Right cardiac atrium (tissue), 5 donors: ENCODE data around the gene ECT2L. TPM values are rescaled to one million over a fixed set of nuclear protein-coding genes. Genes with fewer than 3 reads are reported as not detected.

Experiments
- ATAC-seq, 2 donors: fragments of 200-7000 bp; cut with Tn5 transposase; one replicate each; pipeline versions ENCODE4 v1.8.0 to v1.9.1; 2020; ENCODE audit warnings: moderate library complexity in 2 of 2, mild to moderate bottlenecking in 1 of 2
- DNase-seq, 3 donors: peaks; one replicate each; pipeline ENCODE4 v3.0.0-alpha.2; 2020
- H3K27ac ChIP-seq: one replicate; pipeline ENCODE4 v1.5.1; 2013; ENCODE audit warnings: mild to moderate bottlenecking, low read length, control low read depth, moderate library complexity
- H3K27me3 ChIP-seq: one replicate; pipeline ENCODE4 v1.6.1; 2013; ENCODE audit not compliant: control insufficient read depth, insufficient read depth
- H3K4me1 ChIP-seq: one replicate; pipeline ENCODE4 v1.6.1; 2013; ENCODE audit warnings: low read length; ENCODE audit not compliant: control insufficient read depth, insufficient read depth
- H3K4me3 ChIP-seq: one replicate; pipeline ENCODE4 v1.5.1; 2013; ENCODE audit warnings: low read length, control low read depth
- H3K9me3 ChIP-seq: one replicate; pipeline ENCODE4 v1.6.1; 2013; ENCODE audit warnings: low read length; ENCODE audit not compliant: control insufficient read depth
- WGBS: extraction: QIAGEN DNeasy Blood & Tissue Kit; methylation state at CpG from one replicate; pipeline ENCODE4 v1.1.7; 2013; 5-methylcytosine and 5-hydroxymethylcytosine counted together
- intact Hi-C, 4 donors: fragments of 100-400 bp; cut with DNase I; formaldehyde crosslinking; loops; one replicate each; pipeline versions ENCODE4 v1.11.0 to v1.14.0; 2022 to 2023
- polyA plus RNA-seq: library from polyadenylated mRNA; stranded (reverse); fragments of 200-250 nt; gene quantifications from one replicate; pipeline ENCODE4 v1.2.3, GENCODE V29; 2013
- total RNA-seq, 4 donors: library from RNA; stranded (reverse); fragmentation: NEBNext Ultra II Directional; extraction: Animal tissue kit (Norgen Biotek cat#: 25700); gene quantifications; one replicate each; pipeline ENCODE4 v1.2.1, GENCODE V29; 2021
- donor health status: healthy with polysubstance abuse.
- donor health status: DM: no; HTN: yes; CAD: no.
- donor health status: DM: no; HTN: no; CAD: no.
- donor health status: DM: no; HTN: yes; CAD: no; lungs with severe emphysema.
- donor health status: DM: yes; HTN: yes; CAD: no.

Gene ECT2L
- total and polyA plus RNA-seq, 5 donors = 0.23 to 2.8 (median 0.43) TPM

DNA sequence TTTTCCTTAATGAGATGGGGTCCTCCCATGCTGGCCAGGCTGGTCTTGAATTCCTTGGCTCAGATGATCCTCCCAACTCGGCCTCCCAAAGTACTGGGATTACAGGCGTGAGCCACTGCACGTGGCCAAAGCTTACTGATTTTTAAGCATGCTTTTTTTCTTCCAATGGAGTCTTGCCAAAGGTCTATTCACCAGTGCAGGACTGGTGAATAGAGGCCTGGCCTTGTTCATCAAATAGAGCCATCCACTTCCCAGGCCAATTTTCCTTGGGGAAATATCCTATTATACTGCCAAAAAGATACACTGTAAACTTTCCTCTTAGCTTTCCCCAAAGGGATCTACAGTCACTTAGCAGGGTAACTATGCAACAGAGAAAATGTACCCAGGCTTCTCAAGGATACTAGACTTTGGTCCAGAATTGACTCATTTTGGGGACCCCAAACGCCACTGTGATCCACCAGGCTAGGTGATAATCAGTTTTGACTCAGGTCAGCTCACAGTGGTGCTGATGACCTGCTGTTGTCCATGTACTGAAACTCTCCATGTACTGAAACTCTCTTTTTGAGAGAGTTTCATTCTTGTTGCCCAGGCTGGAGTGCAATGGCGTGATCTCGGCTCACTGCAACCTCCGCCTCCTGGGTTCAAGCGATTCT, 100.3 kb downstream of the ECT2L start:
- DNase-seq (no peak), ATAC-seq (peak in 1 of 2 donors; percentile 64)
- Histone ChIP-seq H3K4me1 (no peaks in the 10 kb centered on the region), H3K27ac (no peak overlapping the region), H3K9me3 (no peaks in the 10 kb centered on the region), H3K4me3 (no peak overlapping the region), H3K27me3 (no peaks in the 10 kb centered on the region)
- 81% methylated on average over 8 of the region's 8 CpGs for WGBS
- intact Hi-C loops = no loop called here

DNA sequence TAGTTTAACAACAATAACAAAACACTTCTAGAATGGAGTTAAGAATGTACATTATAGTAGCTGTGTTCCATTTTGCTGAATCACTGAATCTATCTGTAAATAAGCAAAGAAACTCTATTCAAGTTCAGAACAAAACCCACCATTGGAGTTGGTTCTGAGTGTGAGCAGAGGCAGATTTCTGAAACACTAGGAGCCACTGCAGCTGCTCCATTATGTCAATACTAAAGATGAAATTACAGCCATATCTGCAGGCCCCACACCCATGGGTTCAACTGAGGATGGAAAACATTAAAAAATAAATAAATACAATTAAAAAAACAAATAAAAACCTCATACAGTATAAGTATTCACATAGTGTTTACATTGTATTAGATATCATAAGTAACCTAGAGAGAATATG, 101.1 kb downstream of the ECT2L start:
- intact Hi-C loops = no loop called here
- ATAC-seq = no peak
- Histone ChIP-seq H3K27me3 (no peaks in the 10 kb centered on the region), H3K27ac (no peak overlapping the region), H3K4me1 (no peaks in the 10 kb centered on the region), H3K9me3 (no peaks in the 10 kb centered on the region), H3K4me3 (no peak overlapping the region)
- DNase-seq = no peak

DNA sequence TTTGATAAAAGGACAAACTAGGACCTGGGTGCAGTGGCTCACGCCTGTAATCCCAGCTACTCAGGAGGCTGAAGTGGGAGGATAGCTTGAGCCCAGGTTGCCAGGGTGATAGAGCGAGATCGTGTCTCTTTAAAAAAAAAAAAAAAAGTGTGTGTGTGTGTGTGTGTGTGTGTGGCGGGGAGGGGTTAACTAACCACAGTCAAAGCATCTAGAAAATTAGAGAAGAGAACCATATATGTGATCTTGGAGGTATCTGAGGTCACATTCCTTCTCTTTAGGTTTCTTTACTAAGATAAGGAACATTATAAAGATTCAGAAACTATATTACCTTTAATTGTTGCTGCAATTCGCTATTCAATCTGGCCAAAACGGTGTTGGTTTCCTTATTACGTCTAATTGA, 111.3 kb downstream of the ECT2L start:
- Histone ChIP-seq H3K4me1 (no peaks in the 10 kb centered on the region), H3K27me3 (no peaks in the 10 kb centered on the region), H3K27ac (no peak overlapping the region), H3K4me3 (no peak overlapping the region), H3K9me3 (no peaks in the 10 kb centered on the region)
- ATAC-seq (no peak), DNase-seq (no peak)
- 83% methylated on average over 7 of the region's 7 CpGs for WGBS
- intact Hi-C loops = no loop called here

DNA sequence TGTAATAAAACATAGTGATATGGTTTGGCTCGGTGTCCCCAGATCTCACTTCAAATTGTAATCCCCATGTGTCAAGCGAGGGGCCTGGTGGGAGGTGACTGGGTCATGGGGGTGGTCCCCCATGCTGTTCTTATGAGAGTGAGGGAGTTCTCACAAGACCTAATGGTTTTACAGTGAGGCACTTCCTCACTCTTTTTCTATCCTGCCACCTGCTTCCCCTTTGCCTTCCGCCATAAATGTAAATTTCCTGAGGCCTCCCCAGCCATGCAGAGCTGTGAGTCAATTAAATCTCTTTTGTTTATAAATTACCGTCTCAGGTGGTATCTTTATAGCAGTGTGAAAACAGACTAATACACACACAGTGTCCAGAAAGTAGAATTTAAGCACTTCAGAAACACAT, 113.6 kb downstream of the ECT2L start:
- intact Hi-C loops = no loop called here
- no peak overlapping the region for H3K27ac ChIP-seq

DNA sequence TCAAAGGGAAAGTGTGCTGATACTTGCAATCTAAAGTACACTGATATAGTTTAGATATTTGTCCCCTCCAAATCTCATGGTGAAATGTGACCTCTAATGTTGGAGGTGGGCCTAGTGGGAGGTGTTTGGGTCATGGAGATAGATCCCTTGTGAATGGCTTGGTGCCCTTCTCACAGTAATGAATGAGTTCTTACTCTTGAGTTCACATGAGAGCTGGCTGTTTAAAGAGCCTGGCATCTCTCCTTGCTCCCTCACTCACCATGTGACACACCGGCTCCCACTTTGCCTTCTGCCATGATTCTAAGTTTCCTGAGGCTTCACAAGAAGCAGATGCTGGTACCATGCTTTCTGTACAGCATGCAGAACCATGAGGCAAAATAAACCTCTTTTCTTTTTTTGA, 114.1 kb downstream of the ECT2L start:
- Histone ChIP-seq H3K9me3 (no peaks in the 10 kb centered on the region), H3K27me3 (no peaks in the 10 kb centered on the region), H3K4me3 (no peak overlapping the region), H3K27ac (peak overlapping the region; percentile 6), H3K4me1 (no peaks in the 10 kb centered on the region)
- DNase-seq (no peak), ATAC-seq (peak; percentile 54 to 74)
- intact Hi-C loops = no loop called here
- WGBS = 72% methylated on average over 1 of the region's 1 CpG

More for the DNA sequence above, 113.6 kb downstream of the ECT2L start:
- H3K9me3 ChIP-seq = no peaks in the 10 kb centered on the region
- no peaks in the 10 kb centered on the region for H3K4me1 ChIP-seq
- no peak for ATAC-seq
- no peaks in the 10 kb centered on the region for H3K27me3 ChIP-seq
- WGBS = 73% methylated on average over 4 of the region's 4 CpGs
- no peak for DNase-seq
- H3K4me3 ChIP-seq = no peak overlapping the region

DNA sequence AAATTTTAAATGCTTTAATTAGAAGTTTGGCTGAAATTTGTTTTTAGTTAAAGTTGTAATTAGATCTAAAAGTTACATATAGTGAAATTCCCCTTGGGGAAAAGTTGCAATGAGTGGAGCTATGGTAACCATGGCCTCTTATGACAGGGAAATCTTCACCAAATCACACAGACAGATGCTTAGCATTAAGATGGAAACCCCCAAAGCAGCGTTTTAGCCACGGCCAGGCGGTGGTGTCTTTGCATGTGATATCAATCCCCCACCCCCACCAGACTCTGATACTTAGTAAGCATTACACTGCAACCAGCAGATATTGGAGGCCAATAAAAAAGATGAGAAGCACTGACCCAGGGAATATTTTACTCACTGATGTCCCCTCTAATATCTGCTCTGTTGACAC, 116.4 kb downstream of the ECT2L start:
- intact Hi-C loops = no loop called here
- WGBS = 63% methylated on average over 3 of the region's 3 CpGs
- H3K4me3 ChIP-seq = no peak overlapping the region

DNA sequence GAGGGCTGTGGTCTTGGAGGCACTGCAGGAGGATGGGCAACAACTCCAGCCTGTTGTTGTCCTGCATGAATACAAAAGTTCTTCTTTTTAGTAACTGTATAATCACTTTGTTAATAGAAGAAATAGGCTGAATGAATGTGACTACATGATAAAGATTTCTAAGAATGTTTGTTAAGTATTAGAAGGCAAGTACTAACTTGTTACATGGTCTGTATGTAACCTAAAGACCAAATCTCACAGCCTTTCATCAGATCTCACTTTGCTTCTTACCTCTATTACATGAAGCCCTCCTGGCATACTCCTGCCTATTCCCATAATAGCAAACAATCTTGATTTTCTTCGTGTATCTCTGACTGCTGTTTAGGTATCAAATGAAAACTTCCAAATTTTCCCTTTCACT, 118.8 kb downstream of the ECT2L start:
- no peaks in the 10 kb centered on the region for H3K9me3 ChIP-seq
- no peak overlapping the region for H3K4me3 ChIP-seq
- intact Hi-C loops = no loop called here
- H3K27me3 ChIP-seq = no peaks in the 10 kb centered on the region
- no peak for DNase-seq
- no peak overlapping the region for H3K27ac ChIP-seq
- WGBS = 81% methylated on average over 1 of the region's 1 CpG
- ATAC-seq = no peak
- no peaks in the 10 kb centered on the region for H3K4me1 ChIP-seq

More for the DNA sequence above, 116.4 kb downstream of the ECT2L start:
- Histone ChIP-seq H3K27ac (no peak overlapping the region), H3K9me3 (no peaks in the 10 kb centered on the region), H3K4me1 (no peaks in the 10 kb centered on the region), H3K27me3 (no peaks in the 10 kb centered on the region)
- no peak for ATAC-seq
- no peak for DNase-seq

DNA sequence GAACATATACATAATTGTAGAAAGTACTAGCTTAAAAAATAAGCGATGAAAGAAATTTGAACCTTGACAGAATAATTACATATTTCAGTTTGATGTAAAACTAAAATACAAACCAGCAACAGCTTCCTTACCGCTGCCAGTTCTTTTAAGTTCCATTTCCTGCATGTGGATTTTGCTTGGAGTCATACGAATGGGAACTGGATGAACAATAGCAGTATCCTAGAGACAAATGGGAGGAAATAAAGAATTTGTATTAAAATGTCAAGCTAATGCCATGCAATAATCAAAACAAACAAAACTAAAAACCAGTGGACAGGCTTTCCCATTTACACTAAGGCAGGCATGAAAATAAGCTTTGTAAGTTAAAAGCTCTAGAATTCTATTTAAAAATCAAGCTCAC, 125.0 kb downstream of the ECT2L start:
- no peaks in the 10 kb centered on the region for H3K4me1 ChIP-seq
- H3K27ac ChIP-seq = no peak overlapping the region
- H3K27me3 ChIP-seq = no peaks in the 10 kb centered on the region
- 80% methylated on average over 3 of the region's 3 CpGs for WGBS
- intact Hi-C loops = no loop called here
- no peaks in the 10 kb centered on the region for H3K9me3 ChIP-seq
- H3K4me3 ChIP-seq = no peak overlapping the region
- DNase-seq (no peak), ATAC-seq (no peak)

DNA sequence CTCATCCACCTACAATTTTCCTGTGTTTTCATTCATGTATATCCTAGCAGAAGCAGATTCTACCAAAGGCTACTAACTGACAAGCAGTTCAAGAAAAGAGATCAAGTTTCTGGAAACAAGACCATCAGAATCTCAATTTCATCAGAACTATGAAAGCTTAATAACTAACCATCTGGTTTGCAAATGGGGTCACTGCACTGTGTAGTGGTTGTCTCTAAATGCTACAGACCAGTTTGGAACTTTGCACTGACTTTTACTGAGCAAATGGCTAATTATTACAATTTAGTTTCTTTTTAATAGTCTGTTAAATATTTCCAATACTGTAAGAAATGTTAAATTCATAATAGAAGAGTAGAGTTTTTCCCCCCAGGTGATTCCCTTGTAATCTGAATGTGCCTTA, 127.7 kb downstream of the ECT2L start:
- Histone ChIP-seq H3K4me3 (no peak overlapping the region), H3K27me3 (no peaks in the 10 kb centered on the region), H3K4me1 (no peaks in the 10 kb centered on the region), H3K9me3 (no peaks in the 10 kb centered on the region), H3K27ac (no peak overlapping the region)
- ATAC-seq (no peak), DNase-seq (no peak)
- intact Hi-C loops = no loop called here

DNA sequence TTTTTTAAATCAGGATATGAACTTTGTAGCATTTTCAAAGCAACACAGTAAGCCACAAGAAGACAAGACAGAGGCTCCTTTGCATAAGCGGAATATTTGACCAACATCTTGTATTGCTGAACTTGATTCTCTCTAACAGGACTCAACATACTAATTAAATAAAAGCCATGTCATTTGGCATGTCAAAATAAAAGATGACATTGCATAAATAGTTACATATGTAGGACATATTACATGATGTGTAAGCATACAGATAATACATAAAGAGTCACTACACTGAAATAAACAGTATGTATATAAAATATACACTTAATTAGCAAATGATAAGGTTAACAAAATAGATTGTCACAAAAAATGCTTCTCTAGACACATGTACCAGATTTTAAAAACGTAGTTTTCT, 129.9 kb downstream of the ECT2L start:
- ATAC-seq (no peak), DNase-seq (no peak)
- Histone ChIP-seq H3K9me3 (no peaks in the 10 kb centered on the region), H3K4me1 (no peaks in the 10 kb centered on the region), H3K27me3 (no peaks in the 10 kb centered on the region), H3K4me3 (no peak overlapping the region), H3K27ac (no peak overlapping the region)
- intact Hi-C loops = no loop called here
- WGBS = 91% methylated on average over 2 of the region's 2 CpGs

DNA sequence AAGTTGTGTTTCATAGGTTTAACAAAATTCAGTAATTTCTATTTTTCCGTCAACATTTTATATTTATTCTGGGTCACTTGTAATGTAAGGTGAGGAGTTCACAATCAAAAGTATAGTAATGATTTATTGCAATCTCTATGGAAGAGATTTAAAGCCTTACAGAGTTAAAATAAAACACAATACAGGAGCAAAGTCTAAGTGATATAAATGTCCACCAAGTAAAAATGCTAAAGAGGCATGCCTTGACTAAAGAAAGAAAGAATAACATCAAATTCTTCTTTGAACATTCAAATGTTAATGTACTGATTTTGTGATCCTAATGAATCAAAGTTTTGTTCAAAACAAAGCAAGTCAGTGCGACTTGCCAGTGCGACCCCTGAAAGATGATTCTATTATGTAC, 130.7 kb downstream of the ECT2L start:
- H3K4me3 ChIP-seq = no peak overlapping the region
- no peaks in the 10 kb centered on the region for H3K9me3 ChIP-seq
- H3K4me1 ChIP-seq = no peaks in the 10 kb centered on the region
- H3K27me3 ChIP-seq = no peaks in the 10 kb centered on the region
- intact Hi-C loops = no loop called here
- no peak for DNase-seq
- WGBS = 94% methylated on average over 3 of the region's 3 CpGs
- no peak overlapping the region for H3K27ac ChIP-seq
- no peak for ATAC-seq

DNA sequence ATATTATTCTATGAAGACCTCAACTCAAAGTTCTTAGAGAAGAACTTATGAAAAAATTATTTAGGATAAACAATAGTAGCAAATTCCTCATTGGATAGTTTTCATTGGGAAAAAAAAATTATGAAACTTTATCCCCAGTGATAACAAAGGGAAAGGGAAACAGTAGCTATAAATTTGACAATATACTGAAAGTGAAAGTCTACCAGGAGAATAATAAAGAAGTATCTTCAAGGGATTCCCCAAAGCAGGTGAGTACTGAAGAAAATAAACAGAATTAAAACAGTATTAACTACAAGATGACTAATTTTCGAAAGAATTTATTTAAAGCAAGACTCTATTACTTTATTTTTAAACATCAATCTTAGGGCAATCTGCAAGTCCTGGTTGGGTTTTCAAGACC, 135.8 kb downstream of the ECT2L start:
- Histone ChIP-seq H3K4me1 (no peaks in the 10 kb centered on the region), H3K4me3 (no peak overlapping the region), H3K9me3 (no peaks in the 10 kb centered on the region), H3K27ac (no peak overlapping the region), H3K27me3 (no peaks in the 10 kb centered on the region)
- DNase-seq (no peak), ATAC-seq (no peak)
- 98% methylated on average over 1 of the region's 1 CpG for WGBS
- intact Hi-C loops = no loop called here
